Epidermal melanocyte (primary cell): ENCODE data around the gene SMCO4.
"Not testable (repeated sequence)": the region's sequence is repeated elsewhere in the genome, so short reads cannot be mapped to it uniquely, and the experiment has no call there.

Source experiments
- DNase-seq: peaks from one replicate; pipeline ENCODE4 v3.0.0; 2011; ENCODE audit warnings: low spot score; ENCODE audit not compliant: insufficient read length

Gene SMCO4

GRCh38 chr11:93477684-93478234 lies 65.4 kb downstream of the SMCO4 start:
- no peak for DNase-seq

- no peak for DNase-seq
Measured at GRCh38 chr11:93476796-93477195, 66.4 kb downstream of the SMCO4 start.

DNA sequence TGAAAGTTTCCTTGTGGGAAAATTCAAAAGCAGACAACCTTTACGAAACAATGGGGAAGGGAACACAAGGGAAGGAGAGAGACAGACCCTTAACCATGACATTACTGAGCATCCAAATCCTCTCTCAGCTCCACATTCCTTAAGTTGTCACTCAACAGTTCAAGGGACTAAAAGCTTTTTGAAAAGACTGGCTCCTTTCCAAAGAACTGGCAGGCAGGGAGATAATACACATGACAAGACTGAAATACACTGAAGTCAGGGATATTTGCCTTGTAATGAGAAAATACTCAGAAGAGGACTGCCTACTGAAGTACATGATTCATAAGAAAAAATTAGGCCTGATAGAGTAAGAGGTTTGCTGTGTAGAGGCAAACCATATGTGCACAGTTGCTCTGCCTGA lies 69.1 kb downstream of the SMCO4 start:
- no peak for DNase-seq

GRCh38 chr11:93468290-93468689 lies 74.9 kb downstream of the SMCO4 start:
- DNase-seq: no peak

DNA sequence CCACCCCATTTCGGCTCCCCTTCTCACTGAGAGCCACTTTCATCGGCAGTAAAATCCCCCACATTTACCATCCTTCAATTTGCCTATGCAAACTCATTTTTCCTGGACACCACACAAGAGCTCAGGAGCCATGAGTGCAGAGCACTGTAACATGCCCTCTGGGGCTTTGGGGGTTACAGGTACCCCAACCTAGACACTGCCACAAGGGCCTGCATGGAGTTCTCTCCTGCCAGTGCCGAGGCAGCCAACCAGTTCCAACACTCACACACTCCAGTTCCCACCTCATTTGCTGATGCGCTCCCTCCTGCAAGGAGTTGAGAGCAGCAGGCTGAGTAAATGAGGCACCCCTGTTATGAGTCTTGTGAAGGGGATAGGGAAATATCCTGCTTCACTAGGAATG lies 76.1 kb downstream of the SMCO4 start:
- no peak for DNase-seq

GRCh38 chr11:93464927-93465540 lies 78.2 kb downstream of the SMCO4 start:
- DNase-seq: no peak

GRCh38 chr11:93463666-93464065 lies 79.5 kb downstream of the SMCO4 start:
- not testable (repeated sequence) for DNase-seq

- no peak for DNase-seq
Measured at GRCh38 chr11:93458286-93458685, 84.9 kb downstream of the SMCO4 start.

GRCh38 chr11:93444617-93445073 lies 98.5 kb downstream of the SMCO4 start:
- no peak for DNase-seq

GRCh38 chr11:93443232-93443631 lies 100.0 kb downstream of the SMCO4 start:
- not testable (repeated sequence) for DNase-seq

- no peak for DNase-seq
Measured at GRCh38 chr11:93432247-93432646, 110.9 kb downstream of the SMCO4 start.
